Astrocyte of the cerebellum (primary cell): ENCODE results near the gene S100A3.

ENCODE experiments used
- DNase-seq: peaks from one replicate; pipeline ENCODE4 v3.0.0-alpha.2; 2011; ENCODE audit warnings: low read depth
- H3K4me3 ChIP-seq: 2 replicates; pipeline ENCODE4 v1.5.1; 2011; ENCODE audit warnings: mild to moderate bottlenecking, low read depth, low read length, moderate library complexity
- CTCF ChIP-seq: IDR thresholded peaks from 2 replicates; pipeline ENCODE4 v1.5.1; 2012; ENCODE audit warnings: low read length, low read depth, moderate library complexity, mild to moderate bottlenecking; ENCODE audit errors: missing control alignments
- in situ Hi-C: cut with HindIII; loops from 2 replicates; pipeline ENCODE4 v1.10.0; 2017; ENCODE audit warnings: low sequenced_read_pairs

S100A3 gene

GRCh38 chr1:153519242-153519641 is 29.8 kb downstream of the S100A3 start:
- no peak for TF ChIP-seq CTCF
- no peak overlapping the region for H3K4me3 ChIP-seq
- DNase-seq, result no peak
- in situ Hi-C loops, result no loop called here

GRCh38 chr1:153515504-153516394 is 33.3 kb downstream of the S100A3 start:
- in situ Hi-C loops, result no loop called here
- no peak for DNase-seq
- no peak for TF ChIP-seq CTCF
- no peak overlapping the region for H3K4me3 ChIP-seq

GRCh38 chr1:153513666-153514065 is 35.4 kb downstream of the S100A3 start:
- in situ Hi-C loops, result no loop called here
- H3K4me3 ChIP-seq, result no peak overlapping the region
- DNase-seq, result no peak
- TF ChIP-seq CTCF, result no peak

GRCh38 chr1:153513023-153513422 is 36.0 kb downstream of the S100A3 start:
- in situ Hi-C loops, result no loop called here
- no peak for DNase-seq
- TF ChIP-seq CTCF, result no peak
- no peak overlapping the region for H3K4me3 ChIP-seq

- H3K4me3 ChIP-seq, result no peak overlapping the region
- peak; percentile 94 for TF ChIP-seq CTCF
- DNase-seq, result peak; percentile 51
- in situ Hi-C loops, result no loop called here
Observed at GRCh38 chr1:153510984-153511410, 38.1 kb downstream of the S100A3 start.

- in situ Hi-C loops, result no loop called here
- peak; percentile 60 for TF ChIP-seq CTCF
- no peak for DNase-seq
- no peak overlapping the region for H3K4me3 ChIP-seq
Observed at GRCh38 chr1:153509729-153510354, 39.2 kb downstream of the S100A3 start.
